ENCODE results near the gene TAT.
"Not testable (repeated sequence)": the region's sequence is repeated elsewhere in the genome, so short reads cannot be mapped to it uniquely, and the experiment has no call there.

The TAT gene

DNA sequence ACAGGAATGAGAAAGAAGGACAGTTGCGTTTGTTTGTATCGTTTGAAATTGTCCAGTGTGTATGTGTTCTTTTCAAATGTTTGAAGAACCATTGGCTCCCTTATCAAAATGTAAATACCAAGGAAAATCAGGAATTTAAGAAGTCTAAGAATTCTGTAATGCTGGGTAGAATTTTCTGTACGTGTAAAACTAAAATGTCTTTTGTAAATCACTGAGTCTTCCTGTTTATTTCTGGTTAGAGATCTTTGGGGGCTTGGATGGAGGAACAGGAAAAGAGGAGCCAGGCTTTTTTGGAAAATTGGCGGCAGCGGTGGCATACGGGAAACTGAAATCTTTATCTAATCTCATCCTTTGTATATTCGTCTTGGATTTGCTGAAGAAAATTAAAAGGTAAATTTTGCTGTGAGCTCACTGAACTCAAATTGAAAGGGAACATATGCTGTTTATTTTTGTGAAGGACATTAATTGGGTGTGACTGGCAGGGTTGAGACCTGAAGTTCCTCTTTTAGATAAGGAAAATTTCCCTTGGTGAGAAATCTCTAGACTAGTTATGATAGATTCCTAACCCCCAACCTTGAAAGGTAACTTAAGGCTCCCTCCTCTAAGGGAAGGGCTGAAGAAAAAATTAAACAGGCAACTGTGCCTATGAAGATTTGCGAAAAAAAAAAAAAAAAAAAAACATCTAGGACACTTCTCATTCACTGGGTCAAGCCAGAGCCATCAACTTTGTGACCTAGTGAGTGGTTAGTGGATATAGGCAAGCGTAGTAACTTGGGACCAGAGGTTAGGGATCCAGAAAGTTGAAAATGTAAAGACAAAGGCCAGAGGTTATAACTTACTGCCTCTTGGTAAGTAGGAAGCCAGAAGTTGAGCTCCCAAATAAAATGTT lies 10.8 kb downstream of the TAT start:
- no peak for DNase-seq (ENCODE audit: low read depth)
- TF ChIP-seq, protein P1, sequence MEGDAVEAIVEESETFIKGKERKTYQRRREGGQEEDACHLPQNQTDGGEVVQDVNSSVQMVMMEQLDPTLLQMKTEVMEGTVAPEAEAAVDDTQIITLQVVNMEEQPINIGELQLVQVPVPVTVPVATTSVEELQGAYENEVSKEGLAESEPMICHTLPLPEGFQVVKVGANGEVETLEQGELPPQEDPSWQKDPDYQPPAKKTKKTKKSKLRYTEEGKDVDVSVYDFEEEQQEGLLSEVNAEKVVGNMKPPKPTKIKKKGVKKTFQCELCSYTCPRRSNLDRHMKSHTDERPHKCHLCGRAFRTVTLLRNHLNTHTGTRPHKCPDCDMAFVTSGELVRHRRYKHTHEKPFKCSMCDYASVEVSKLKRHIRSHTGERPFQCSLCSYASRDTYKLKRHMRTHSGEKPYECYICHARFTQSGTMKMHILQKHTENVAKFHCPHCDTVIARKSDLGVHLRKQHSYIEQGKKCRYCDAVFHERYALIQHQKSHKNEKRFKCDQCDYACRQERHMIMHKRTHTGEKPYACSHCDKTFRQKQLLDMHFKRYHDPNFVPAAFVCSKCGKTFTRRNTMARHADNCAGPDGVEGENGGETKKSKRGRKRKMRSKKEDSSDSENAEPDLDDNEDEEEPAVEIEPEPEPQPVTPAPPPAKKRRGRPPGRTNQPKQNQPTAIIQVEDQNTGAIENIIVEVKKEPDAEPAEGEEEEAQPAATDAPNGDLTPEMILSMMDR (IDR thresholded peaks at IDR 0.05; ENCODE audit: low read depth, low read length, missing control alignments) = no peak
- H3K4me3 ChIP-seq (ENCODE audit: low read depth, low read length) = peak overlapping the region; percentile 57

DNA sequence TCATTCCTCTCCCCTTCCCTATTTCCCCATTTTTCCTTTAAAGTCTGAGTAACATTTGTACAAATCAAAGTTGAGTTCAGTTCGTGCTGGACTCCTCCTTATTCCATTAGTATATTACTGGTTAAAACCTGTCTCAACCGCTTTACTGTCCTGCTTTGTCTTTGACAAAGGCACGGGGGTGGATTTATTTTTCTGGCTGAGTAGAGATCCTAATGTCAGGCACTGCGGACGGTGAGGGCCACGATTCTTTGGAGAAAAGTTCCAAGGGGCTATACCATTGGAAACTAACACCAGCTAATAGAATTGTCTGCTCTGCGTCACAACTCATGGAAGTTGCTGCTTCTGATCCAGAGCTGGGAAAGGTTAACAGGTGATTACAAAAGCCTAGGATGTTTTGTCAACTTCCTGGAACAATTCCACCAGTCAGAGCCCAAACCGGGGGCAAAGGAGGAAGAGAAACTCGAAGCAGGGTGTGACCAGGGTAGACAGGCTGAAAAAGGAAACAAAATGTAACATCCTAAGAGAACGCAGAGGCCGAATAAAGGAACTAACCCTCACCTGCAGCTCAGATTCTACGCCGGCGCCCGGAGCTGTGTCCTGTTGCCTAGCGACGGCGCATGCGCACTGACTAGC lies 12.4 kb downstream of the TAT start:
- peak overlapping the region; percentile 57 for H3K4me3 ChIP-seq (ENCODE audit: low read depth, low read length)
- TF ChIP-seq, protein P1 (IDR thresholded peaks at IDR 0.05; ENCODE audit: low read depth, low read length, missing control alignments) = no peak
- no peak for DNase-seq (ENCODE audit: low read depth)

DNA sequence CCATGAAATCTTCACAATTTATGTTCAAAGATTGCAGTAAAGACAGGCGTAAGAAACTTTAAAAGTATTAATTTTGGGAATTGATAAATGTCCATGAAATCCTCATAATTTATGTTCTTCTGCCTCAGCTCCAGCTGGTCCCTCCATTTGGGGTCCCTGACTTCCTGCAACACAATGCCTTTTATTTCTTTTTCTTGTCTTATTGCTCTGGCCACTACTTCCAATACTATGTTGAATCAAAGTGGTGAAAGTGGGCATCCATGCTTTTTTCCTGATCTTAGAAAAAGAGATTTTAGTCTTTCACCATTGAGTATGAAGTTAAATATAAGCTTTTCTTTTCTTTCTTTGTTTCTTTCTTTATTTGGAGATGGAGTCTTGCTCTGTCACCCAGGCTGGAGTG lies 14.3 kb downstream of the TAT start:
- no peak overlapping the region for H3K4me3 ChIP-seq (ENCODE audit: low read depth, low read length)
- no peak for DNase-seq (ENCODE audit: low read depth)
- TF ChIP-seq, protein P1 (IDR thresholded peaks at IDR 0.05; ENCODE audit: low read depth, low read length, missing control alignments) = no peak

DNA sequence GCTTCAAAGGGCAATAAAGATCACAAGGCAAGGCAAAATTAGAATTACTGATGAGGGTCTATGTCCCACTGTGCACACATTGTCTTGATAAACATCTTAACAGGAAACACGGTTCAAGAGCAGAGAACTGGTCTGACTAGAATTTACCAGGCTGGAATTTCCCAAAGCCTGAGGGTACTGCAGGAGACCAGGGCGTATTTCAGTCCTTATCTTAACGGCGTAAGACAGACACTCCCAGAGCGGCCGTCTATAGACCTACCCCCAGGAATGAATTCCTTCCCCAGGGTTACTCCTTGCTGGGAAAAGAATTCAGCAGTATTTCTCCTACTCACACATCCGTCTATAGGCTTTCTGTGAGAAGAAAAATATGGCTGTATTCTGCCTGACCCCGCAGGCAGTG lies 15.0 kb downstream of the TAT start:
- DNase-seq (ENCODE audit: low read depth); H3K4me3 ChIP-seq (ENCODE audit: low read depth, low read length): not testable (repeated sequence)

DNA sequence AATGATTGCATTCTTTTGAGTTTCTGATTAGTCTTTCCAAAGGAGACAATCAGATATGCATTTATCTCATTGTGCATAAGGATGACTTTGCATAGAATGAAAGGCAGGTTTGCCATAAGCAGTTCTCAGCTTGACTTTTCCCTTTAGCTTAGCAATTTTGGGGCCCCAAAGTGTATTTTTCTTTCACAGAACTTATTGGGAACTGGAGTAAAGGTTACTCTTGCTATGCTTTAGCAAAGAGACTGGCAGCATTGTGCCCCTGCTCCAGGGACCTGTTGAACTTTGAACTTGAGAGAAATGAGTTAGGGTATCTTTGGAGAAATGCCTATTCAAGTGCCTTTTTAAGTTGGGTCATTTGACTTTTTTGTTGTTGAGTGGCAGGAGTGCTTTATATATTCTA lies 17.0 kb downstream of the TAT start:
- no peak for DNase-seq (ENCODE audit: low read depth)
- TF ChIP-seq, protein P1 (IDR thresholded peaks at IDR 0.05; ENCODE audit: low read depth, low read length, missing control alignments) = no peak
- H3K4me3 ChIP-seq (ENCODE audit: low read depth, low read length) = no peak overlapping the region

DNA sequence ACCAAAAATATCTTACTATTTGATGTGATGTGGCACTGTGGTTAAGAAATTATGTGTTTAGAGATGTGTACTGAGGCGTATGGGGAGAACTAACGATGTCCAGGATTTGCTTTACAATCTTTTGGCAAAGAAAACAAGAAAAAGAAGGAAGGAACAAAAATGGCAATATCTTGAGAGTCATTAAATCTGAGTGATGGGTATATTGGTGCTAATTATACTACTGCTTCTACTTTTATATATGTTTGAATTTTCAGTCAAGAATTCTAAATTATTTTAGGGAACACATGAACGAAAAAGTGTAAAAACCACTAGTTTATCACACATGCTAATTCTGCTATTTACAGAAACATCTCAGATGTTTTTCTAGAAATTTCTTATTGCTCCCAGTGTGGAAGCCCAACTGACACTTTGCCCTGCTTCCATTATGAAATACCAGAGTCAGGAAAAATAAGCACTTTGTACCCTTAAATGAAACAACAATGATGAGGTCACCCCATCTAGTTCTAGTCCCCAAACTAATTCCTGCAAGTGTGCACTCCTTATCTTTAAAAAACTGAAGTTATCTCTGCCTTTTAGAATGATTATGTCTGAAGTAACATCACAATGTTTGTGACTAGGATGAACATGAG lies 18.8 kb downstream of the TAT start:
- TF ChIP-seq, protein P1 (IDR thresholded peaks at IDR 0.05; ENCODE audit: low read depth, low read length, missing control alignments) = no peak
- no peak for DNase-seq (ENCODE audit: low read depth)
- H3K4me3 ChIP-seq (ENCODE audit: low read depth, low read length) = no peak overlapping the region

DNA sequence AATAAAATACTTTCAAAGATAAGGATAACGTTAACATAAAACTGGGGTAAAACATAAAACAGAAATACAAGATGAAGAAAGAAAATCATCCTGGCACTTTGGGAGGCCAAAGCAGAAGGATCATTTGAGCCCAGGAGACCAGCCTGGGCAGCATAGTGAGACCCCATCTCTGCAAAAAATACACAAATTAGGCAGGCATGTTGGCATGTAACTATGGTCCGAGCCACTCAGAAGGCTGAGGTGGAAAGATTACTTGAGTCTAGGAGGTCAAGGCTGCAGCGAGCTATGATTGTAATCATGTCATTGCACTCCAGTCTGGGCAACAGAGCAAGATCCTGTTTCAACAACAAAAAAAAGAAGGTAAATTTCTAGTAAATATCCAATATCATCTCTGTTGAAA lies 19.6 kb downstream of the TAT start:
- no peak overlapping the region for H3K4me3 ChIP-seq (ENCODE audit: low read depth, low read length)
- DNase-seq (ENCODE audit: low read depth) = no peak
- TF ChIP-seq, protein P1 (IDR thresholded peaks at IDR 0.05; ENCODE audit: low read depth, low read length, missing control alignments) = no peak

Measured in GM12864 (cell line).